HFFc6 (cell line): Measurements from ENCODE around the gene TGFBR2. TPM values are rescaled to one million over a fixed set of nuclear protein-coding genes. Genes with fewer than 3 reads are reported as not detected.
A peak's percentile ranks its signal among the peaks of the same experiment; 100 is the strongest.

ENCODE experiments used
- DNase-seq: peaks from one replicate; pipeline ENCODE4 v3.0.0-alpha.2; 2018
- H3K27ac Mint-ChIP-seq: 2 replicates; pipeline ENCODE4 v1.8.0; 2020; ENCODE audit warnings: mild to moderate bottlenecking, mixed read lengths
- H3K27me3 Mint-ChIP-seq: 2 replicates; pipeline ENCODE4 v1.8.0; 2021; ENCODE audit warnings: mild to moderate bottlenecking, moderate library complexity, mixed read lengths; ENCODE audit not compliant: insufficient read depth
- H3K36me3 Mint-ChIP-seq: 2 replicates; pipeline ENCODE4 v1.8.0; 2021; ENCODE audit warnings: low read depth, mixed read lengths
- H3K4me1 Mint-ChIP-seq: 2 replicates; pipeline ENCODE4 v1.8.0; 2020; ENCODE audit warnings: low read depth, mixed read lengths
- H3K4me3 Mint-ChIP-seq: 2 replicates; pipeline ENCODE4 v1.8.0; 2020; ENCODE audit warnings: mild to moderate bottlenecking, moderate library complexity, mixed read lengths
- H3K9me3 Mint-ChIP-seq: 2 replicates; pipeline ENCODE4 v1.8.0; 2020; ENCODE audit warnings: mild to moderate bottlenecking, mixed read lengths
- total RNA-seq, 6 experiments: library from RNA; stranded (reverse); fragmentation: NEBNext Ultra II Directional; extraction: Animal tissue kit (Norgen Biotek cat#: 25700); gene quantifications; 2 replicates in 1 of 6; 3 replicates in 5 of 6; pipeline ENCODE4 v1.2.3, GENCODE V29; 2021
- TF ChIP-seq, protein P1 (sequence below): fragments of 200-600 bp; sonication (generic); IDR thresholded peaks from 2 replicates; pipeline ENCODE4 v1.5.0; 2021; ENCODE audit warnings: antibody characterized with exemption, mild to moderate bottlenecking

Gene TGFBR2
- total RNA-seq, 6 experiments from 2014 or later: 78.5 to 135 (median 118) TPM

DNA sequence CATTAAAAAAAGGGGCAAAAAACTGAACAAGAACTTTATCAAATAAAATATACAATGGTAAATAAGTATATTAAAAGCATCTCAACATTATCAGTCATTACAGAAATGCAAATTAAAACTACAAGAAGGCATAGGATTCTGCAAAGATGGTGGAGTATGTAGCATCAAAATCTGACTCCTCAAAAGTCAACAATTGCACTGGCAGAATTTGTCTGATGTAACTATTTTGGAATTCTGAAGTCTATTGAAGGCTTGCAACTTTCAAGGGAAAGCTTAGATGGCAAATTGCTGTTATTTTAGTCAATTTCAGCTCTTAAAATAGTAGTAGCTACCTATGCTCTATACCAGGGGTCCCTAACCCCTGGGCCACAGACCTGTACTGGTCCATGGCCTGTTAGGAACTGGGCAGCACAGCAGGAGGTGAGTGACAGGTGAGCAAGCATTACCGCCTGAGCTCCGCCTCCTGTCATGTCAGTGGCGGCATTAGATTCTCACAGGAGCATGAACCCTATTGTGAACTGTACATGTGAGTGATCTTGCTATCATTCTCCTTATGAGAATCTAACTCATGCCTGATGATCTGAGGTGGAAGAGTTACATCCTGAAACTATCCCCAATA is 107.6 kb downstream of the TGFBR2 start:
- TF ChIP-seq, protein P1, sequence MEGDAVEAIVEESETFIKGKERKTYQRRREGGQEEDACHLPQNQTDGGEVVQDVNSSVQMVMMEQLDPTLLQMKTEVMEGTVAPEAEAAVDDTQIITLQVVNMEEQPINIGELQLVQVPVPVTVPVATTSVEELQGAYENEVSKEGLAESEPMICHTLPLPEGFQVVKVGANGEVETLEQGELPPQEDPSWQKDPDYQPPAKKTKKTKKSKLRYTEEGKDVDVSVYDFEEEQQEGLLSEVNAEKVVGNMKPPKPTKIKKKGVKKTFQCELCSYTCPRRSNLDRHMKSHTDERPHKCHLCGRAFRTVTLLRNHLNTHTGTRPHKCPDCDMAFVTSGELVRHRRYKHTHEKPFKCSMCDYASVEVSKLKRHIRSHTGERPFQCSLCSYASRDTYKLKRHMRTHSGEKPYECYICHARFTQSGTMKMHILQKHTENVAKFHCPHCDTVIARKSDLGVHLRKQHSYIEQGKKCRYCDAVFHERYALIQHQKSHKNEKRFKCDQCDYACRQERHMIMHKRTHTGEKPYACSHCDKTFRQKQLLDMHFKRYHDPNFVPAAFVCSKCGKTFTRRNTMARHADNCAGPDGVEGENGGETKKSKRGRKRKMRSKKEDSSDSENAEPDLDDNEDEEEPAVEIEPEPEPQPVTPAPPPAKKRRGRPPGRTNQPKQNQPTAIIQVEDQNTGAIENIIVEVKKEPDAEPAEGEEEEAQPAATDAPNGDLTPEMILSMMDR: no peak
- Mint-ChIP-seq H3K27me3 (peaks cover 2% of the 10 kb centered on the region; the same call in 1 of the 2 replicates), H3K36me3 (no peaks in the 10 kb centered on the region), H3K4me1 (peaks cover 10% of the 10 kb centered on the region; the same call in 1 of the 2 replicates), H3K27ac (no peak overlapping the region), H3K9me3 (no peaks in the 10 kb centered on the region), H3K4me3 (no peak overlapping the region)
- DNase-seq: no peak

GRCh38 chr3:30719536-30719935 is 113.1 kb downstream of the TGFBR2 start:
- H3K27me3 Mint-ChIP-seq: peaks cover 1% of the 10 kb centered on the region; the same call in 1 of the 2 replicates
- TF ChIP-seq, protein P1: no peak
- H3K9me3 Mint-ChIP-seq: no peaks in the 10 kb centered on the region
- H3K36me3 Mint-ChIP-seq: no peaks in the 10 kb centered on the region
- no peak overlapping the region for H3K27ac Mint-ChIP-seq
- H3K4me3 Mint-ChIP-seq: no peak overlapping the region
- no peak for DNase-seq
- peaks cover 27% of the 10 kb centered on the region for H3K4me1 Mint-ChIP-seq

DNA sequence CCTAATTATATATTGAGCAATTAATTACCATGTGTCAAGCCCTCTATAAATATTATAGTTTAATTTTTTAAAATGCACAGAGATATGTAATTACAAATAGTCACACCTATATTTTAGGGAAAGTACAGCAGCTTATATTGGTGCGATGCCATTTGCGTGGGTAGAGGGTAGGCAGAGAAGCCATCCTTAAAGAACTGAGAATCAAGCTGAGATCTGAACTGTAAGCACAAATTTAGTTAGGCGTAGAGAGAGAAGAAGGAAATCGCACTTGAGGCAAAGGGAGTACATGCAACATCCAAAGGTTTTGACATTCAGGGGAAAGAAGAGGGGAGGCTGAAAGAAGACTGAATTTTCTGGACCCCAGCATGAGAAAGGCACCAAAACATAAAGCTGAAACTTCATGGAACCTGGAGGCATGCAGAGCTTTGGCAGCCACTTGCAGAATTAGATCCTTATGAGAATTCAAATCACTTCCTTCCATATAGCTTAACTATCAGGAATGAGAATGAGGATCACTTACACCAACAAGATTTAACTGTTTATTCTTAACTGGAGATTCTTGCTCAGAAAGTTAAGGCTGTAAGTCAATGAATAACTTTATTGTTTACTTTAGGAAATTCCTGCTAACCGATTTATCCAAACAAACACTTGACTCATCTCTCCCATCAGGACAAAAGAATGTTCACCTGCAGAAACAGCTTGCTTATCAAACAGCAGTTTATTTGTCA is 114.3 kb downstream of the TGFBR2 start:
- H3K9me3 Mint-ChIP-seq: no peaks in the 10 kb centered on the region
- H3K36me3 Mint-ChIP-seq: no peaks in the 10 kb centered on the region
- peak; percentile 71 for DNase-seq
- peaks cover 1% of the 10 kb centered on the region; the same call in 1 of the 2 replicates for H3K27me3 Mint-ChIP-seq
- H3K4me1 Mint-ChIP-seq: peaks cover 27% of the 10 kb centered on the region
- TF ChIP-seq, protein P1: no peak
- peak overlapping the region; percentile 27 for H3K4me3 Mint-ChIP-seq
- peak overlapping the region; percentile 23; the same call in 1 of the 2 replicates for H3K27ac Mint-ChIP-seq

GRCh38 chr3:30721314-30721634 is 114.9 kb downstream of the TGFBR2 start:
- no peak for DNase-seq
- H3K9me3 Mint-ChIP-seq: no peaks in the 10 kb centered on the region
- H3K4me3 Mint-ChIP-seq: peak overlapping the region; percentile 27; the same call in 1 of the 2 replicates
- no peaks in the 10 kb centered on the region for H3K36me3 Mint-ChIP-seq
- TF ChIP-seq, protein P1: no peak
- H3K27me3 Mint-ChIP-seq: peaks cover 1% of the 10 kb centered on the region; the same call in 1 of the 2 replicates
- peaks cover 27% of the 10 kb centered on the region for H3K4me1 Mint-ChIP-seq
- H3K27ac Mint-ChIP-seq: peak overlapping the region; percentile 23; the same call in 1 of the 2 replicates

- Mint-ChIP-seq H3K9me3 (no peaks in the 10 kb centered on the region), H3K4me1 (peaks cover 23% of the 10 kb centered on the region), H3K4me3 (no peak overlapping the region), H3K27ac (no peak overlapping the region), H3K27me3 (peaks cover 1% of the 10 kb centered on the region; the same call in 1 of the 2 replicates), H3K36me3 (no peaks in the 10 kb centered on the region)
- no peak for DNase-seq
- TF ChIP-seq, protein P1: no peak
Observed at GRCh38 chr3:30723211-30723610, 116.8 kb downstream of the TGFBR2 start.
